ENCODE data around the gene ZCCHC24.

DNA sequence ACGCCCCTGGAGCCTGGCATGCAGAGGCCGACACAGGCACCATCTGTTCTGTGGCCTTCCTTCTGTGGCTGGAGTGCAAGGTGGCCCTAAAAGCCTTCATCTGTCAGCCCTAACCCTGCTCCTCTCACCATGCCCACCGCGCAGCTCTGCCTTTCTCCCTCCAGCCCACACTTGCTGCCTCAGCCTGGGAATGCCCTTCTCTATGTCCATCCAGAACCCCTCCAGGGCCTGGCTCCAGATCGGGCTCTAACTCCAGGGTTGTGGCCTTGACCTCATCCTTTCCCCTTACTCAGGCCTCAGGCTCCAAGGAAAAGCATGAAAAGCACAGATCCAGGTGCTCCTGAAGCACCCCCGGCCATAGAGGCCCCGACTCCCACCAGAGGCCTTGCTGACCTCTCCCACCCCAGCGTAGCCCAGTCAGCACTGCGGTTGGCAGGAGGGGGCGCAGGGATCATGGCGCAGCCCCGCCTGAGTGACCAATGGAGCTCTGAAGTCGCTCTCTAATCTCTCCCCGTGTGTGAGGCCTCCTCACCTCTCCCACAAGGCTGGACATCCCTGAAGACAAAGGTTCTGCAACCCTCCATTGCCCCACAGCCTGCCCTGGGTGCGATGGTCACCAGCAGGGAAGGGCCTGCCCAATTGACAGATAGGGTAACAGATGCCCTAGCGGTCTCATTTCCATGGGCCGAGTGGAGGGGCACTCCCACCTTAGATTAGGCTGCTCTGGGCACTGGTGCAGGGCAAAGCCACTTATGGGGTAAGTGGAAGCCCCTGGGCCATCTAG is 9.2 kb downstream of the ZCCHC24 start:
- TF ChIP-seq, protein P1, sequence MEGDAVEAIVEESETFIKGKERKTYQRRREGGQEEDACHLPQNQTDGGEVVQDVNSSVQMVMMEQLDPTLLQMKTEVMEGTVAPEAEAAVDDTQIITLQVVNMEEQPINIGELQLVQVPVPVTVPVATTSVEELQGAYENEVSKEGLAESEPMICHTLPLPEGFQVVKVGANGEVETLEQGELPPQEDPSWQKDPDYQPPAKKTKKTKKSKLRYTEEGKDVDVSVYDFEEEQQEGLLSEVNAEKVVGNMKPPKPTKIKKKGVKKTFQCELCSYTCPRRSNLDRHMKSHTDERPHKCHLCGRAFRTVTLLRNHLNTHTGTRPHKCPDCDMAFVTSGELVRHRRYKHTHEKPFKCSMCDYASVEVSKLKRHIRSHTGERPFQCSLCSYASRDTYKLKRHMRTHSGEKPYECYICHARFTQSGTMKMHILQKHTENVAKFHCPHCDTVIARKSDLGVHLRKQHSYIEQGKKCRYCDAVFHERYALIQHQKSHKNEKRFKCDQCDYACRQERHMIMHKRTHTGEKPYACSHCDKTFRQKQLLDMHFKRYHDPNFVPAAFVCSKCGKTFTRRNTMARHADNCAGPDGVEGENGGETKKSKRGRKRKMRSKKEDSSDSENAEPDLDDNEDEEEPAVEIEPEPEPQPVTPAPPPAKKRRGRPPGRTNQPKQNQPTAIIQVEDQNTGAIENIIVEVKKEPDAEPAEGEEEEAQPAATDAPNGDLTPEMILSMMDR (IDR thresholded peaks at IDR 0.05), result no peak
- no peak for TF ChIP-seq POLR2A (IDR thresholded peaks at IDR 0.05)
